OCI-M1 (cell line): ENCODE results near the gene PEX12.
"Not testable (repeated sequence)": the region's sequence is repeated elsewhere in the genome, so short reads cannot be mapped to it uniquely, and the experiment has no call there.

Experiments used
- DNase-seq: peaks from one replicate; lab custom pipeline; 2025; lab: John Stamatoyannopoulos, UW

Gene PEX12

DNA sequence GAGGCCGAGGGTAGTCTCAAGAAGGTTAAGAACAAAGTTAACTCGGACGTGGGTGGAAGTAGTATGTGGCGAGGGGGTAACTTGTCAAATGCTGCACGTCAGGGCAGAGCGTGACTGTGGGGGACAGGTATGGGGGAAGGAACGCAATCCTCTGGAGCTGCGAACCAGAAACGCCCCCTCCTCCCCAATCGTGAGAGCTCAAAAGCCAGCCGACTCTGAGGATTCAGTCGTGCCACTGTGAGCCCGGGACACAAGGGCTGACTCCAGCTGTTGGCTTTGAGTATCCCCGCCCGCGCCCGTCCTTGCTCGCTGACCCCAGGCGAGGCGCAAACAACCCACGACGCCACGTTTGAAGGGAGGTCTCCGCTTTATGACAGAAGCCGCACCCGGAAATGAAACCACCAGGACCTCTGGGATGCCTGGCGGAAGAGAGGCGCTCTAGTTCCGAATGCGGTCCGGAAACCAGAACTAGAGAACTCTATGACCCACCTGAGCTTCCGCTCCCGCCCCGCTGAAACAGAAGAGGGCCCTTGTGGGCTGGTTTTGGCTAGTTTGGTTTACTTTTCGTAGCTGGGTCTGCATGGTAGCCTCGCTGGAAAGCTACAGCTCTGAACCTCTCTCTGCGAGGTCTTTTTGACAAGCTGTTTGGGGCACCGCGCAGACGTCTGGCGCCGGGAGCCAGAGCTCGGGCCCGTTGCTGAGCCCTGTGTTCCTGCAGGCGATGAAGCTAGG is at the start of gene PEX12:
Gene PEX12, minus strand, starts transcription at position 375 of the 732 bp plus-strand sequence. CDS start 550 bp downstream, outside the sequence.
- DNase-seq: peak; percentile 98

DNA sequence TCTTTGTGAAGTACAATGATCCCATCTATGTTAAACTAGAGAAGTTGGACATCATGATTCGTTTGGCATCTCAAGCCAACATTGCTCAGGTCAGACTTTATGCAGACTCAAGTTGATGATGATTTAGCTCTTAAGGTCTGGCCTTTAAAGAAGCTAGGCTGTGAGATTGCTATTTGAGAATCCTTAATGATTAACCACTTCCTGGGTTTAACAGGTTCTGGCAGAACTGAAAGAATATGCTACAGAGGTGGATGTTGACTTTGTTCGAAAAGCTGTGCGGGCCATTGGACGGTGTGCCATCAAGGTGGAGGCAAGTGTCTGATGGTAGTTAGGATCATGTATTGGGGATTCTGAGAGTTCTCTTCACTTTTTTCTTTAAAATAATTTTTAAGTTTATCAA is 49.0 kb upstream of the PEX12 start:
- no peak for DNase-seq

- no peak for DNase-seq
Observed at GRCh38 chr17:35621768-35622167, 43.4 kb upstream of the PEX12 start.

- DNase-seq: no peak
Observed at GRCh38 chr17:35618628-35619027, 40.3 kb upstream of the PEX12 start.

DNA sequence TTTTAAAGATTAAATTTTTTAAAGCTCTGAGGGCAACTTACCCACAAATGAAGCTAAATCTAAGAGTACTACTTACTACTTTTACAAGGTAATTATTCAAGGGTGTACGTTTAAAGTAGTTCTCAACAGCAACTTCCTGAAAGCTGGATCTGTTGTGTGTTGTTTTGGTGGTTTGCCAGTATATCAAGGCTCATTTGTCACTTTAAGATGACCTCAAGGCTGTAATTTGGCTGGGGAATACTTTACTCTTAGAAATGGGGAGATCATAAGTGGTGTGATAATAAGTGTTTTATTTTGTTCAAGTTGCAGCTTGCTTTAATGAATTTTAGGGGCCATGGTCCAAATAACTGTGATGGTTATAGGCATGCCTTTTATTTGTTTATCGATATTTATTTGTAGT is 39.1 kb upstream of the PEX12 start:
- no peak for DNase-seq

GRCh38 chr17:35616536-35616935 is 38.2 kb upstream of the PEX12 start:
- no peak for DNase-seq

- no peak for DNase-seq
Observed at GRCh38 chr17:35614810-35615209, 36.4 kb upstream of the PEX12 start.

- peak; percentile 71 for DNase-seq
Observed at GRCh38 chr17:35612924-35613521, 34.7 kb upstream of the PEX12 start.

GRCh38 chr17:35610746-35611145 is 32.4 kb upstream of the PEX12 start:
- DNase-seq: not testable (repeated sequence)

DNA sequence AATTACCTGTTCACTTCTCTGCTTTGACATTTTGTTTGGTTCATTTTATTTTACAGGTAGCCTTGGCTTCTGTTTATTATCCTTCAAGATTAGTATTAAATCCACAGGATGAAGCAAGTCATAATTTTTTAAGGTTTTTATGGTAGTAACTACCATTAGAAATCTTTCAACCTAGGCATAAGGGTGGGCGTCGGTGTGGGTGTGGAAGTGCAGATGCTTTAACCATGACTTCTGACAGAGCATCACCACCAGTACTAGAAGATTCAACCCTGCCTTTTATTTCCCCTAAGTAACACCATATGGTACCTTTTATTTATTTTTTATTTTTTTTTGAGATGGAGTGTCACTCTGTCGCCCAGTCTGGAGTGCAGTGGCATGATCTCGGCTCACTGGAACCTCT is 31.5 kb upstream of the PEX12 start:
- no peak for DNase-seq

DNA sequence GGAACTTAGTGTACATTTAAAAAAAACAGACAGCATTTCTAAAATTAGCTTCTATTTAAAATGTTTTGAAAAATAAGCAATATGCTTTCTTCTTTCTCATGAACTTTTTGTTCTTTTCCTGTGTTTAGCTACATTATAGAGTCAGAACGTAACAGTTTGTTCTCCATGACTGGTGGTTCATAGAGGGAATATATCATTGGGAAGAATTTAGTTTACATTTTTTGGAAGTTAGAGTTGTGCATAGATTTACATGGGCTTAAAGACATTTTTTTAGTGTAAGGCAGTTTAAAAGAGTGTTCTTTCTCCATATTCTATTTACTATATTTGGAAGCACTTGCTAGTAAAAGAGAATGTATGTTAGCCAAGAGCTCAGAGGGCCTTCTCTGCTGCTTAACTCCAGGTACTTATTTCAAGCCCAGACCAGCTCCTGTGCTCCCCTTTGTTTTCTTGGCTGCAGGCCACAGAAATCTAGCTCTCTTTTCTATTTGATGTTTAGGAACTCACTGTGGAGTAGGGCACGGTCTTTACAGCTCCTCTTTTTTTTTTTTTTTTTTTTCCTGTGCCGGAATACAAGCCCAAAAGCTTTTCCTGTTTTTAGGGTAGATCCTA is 29.0 kb upstream of the PEX12 start:
- no peak for DNase-seq

GRCh38 chr17:35605678-35606077 is 27.3 kb upstream of the PEX12 start:
- DNase-seq: no peak

DNA sequence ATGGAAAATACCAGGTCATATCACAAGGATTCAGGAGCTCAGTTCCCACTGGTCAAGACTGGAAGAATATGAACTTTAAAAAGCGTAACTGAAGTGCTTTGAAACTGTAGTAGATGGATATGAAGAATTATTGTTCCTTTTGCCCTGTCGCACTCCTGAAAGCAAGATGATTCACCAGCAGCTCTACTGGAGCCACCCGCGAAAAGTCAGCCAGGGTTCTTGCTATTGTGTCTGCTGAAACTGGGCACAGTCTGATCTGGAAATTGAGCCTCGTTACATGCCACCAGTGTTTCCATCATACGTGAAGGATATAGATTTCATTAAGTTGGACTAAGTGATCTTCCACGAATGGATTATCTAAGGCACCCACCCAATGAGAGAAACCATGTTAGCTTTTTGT is 25.3 kb upstream of the PEX12 start:
- DNase-seq: no peak

DNA sequence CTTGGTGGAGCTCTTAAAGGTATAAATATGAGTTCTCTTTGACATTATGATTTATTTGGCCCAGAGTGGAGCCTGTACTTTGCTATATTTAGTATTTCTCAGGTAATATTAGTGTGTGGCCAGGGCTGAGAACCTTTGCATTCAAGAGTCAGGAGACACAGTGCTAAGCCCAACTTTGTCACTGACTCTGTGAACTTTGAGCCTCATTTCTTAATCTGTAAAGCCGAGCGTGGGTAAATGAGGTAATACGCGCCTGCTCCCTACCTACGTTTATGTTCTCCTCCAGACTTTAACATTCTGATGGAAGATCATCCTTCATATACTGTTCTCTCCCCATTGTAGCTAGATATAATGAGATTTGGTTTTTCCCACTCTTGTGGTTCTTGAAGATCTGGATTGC is 19.2 kb upstream of the PEX12 start:
- DNase-seq: no peak

GRCh38 chr17:35596530-35597233 is 18.3 kb upstream of the PEX12 start:
- DNase-seq: no peak

DNA sequence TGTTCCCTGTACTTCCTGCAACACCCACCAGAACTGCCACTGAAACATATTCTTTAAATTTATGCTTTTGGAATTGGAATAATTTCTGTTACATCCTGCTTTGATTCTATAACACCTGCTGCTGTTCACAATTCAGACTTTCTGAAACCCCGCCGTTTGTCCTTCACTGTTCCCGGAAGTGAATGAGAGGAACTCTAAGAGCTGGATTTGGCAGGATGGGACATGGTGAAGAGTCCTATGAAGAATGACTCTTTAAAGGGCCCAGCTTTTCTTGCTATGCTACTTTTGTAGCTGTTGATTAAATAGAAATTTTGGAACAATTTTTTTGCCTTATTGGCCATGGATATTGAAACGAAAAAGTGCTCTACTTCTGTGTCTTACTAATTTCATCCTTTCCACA is 17.7 kb upstream of the PEX12 start:
- no peak for DNase-seq

DNA sequence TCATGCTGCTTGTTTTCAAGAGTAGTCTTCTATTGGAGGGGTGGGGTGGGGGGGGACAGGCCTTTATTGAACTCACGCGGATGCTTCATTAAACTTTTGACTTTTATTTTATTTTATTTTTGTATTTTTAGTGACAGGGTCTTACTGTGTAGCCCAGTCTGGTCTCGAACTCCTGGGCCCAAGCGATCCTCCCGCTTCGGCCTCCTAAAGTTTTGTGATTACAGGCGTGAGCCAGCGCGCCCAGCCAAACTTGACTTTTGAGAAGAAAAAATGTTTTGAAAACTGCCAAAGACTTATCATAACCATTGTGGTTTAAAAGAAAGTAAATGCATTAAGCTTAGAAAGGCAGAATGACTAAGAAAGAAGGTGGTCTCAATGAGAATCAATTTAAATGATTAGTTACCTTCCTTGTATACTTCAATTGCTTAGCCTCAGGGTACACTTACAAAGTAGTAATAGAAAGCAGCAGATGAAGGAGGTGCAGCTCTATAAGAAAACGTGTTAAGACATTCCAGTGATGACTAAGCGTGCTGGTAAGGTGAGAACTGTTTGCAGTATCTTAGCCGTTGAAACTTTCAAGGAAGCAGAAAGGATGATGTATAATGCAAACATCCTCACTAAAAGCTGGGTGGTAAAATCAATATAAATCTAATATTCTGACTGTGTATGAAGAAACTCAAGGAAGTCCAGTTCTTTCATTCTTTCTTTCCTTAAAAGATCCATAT is 10.0 kb upstream of the PEX12 start:
- DNase-seq: peak; percentile 58

- peak; percentile 98 for DNase-seq
Observed at GRCh38 chr17:35587074-35587961, 8.9 kb upstream of the PEX12 start, which contains the start of gene AP2B1. Gene AP2B1, plus strand, starts transcription at chr17:35587322. Its CDS starts 6,709 bp downstream, at chr17:35594031.

DNA sequence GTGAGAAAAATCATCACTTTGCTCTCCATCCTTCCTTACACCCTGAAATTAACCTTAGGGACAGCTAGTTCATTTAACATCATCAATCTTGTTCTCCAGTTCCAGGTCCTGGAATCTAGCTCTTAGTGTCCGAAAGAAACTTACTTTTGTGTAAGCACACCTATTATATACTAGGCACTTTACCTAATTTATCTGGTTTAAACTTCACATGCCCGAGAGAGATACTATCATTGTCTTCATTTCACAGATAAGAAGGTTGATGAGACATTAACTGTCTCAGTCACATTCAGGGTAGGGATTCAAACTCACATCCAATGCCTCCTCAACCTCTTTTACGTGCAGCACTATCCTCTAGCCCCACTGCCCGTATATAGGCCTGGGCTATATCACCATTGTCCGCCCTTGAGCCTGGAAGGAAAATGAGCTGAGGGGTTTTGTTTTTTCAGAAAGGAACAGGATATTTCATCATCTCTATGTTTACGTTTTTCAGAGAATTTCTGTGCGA is 8.2 kb upstream of the PEX12 start:
- no peak for DNase-seq

DNA sequence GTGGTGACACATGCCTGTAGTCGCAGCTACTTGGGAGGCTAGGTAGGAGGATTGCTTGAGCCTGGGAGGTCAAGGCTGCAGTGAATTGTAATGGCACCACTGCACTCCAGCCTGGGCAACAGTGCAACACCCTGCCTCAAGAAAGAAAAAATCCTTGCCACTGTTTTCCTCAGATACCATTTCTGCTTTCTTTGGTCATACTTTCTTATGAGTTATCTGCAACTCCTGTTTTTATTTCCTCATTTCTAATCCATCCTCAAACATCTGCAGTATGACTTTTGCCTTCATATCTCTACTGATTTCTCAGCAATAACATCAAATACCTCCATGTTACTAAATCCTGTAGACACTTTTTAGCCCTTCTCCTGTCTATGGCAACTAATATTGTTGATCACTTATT is 5.7 kb upstream of the PEX12 start:
- peak; percentile 66 for DNase-seq
